Skin of body (tissue), 2 donors: ENCODE data around the gene RNF208. TPM values are rescaled to one million over a fixed set of nuclear protein-coding genes. Genes with fewer than 3 reads are reported as not detected.

Experiments
- DNase-seq: peaks from one replicate; lab custom pipeline; 2025; lab: John Stamatoyannopoulos, UW
- total RNA-seq: library from RNA; depleted of rRNA; stranded (reverse); fragments of >200 nt; gene quantifications from one replicate; pipeline ENCODE4 v1.2.3, GENCODE V29; 2014

The RNF208 gene
- total RNA-seq, 1 donor from 2014 or later, result 0.20 TPM

GRCh38 chr9:137193771-137194170 lies 28.3 kb downstream of the RNF208 start:
- no peak for DNase-seq

GRCh38 chr9:137192859-137193258 lies 29.2 kb downstream of the RNF208 start:
- DNase-seq, result no peak

GRCh38 chr9:137192448-137192780 lies 29.6 kb downstream of the RNF208 start:
- DNase-seq, result no peak

GRCh38 chr9:137191691-137192447 lies 30.2 kb downstream of the RNF208 start:
- DNase-seq, result no peak

GRCh38 chr9:137191245-137191644 lies 30.8 kb downstream of the RNF208 start:
- DNase-seq, result no peak

- DNase-seq, result no peak
These were observed 31.7 kb downstream of the RNF208 start for GRCh38 chr9:137190315-137190856.

GRCh38 chr9:137189297-137190295 lies 32.4 kb downstream of the RNF208 start:
- no peak for DNase-seq

- peak; percentile 88 for DNase-seq
These were observed 33.3 kb downstream of the RNF208 start, which contains the start of the genes ANAPC2 and SSNA1 for GRCh38 chr9:137188490-137189296. ANAPC2 (minus strand) TSS chr9:137188560; CDS start chr9:137188532, 28 bp downstream. SSNA1 (plus strand) TSS chr9:137188676; CDS start chr9:137188727, 51 bp downstream.

GRCh38 chr9:137188086-137188489 lies 34.0 kb downstream of the RNF208 start:
- DNase-seq, result no peak

GRCh38 chr9:137187386-137187785 lies 34.7 kb downstream of the RNF208 start:
- DNase-seq, result no peak

- DNase-seq, result no peak
These were observed 35.7 kb downstream of the RNF208 start for GRCh38 chr9:137186385-137186784.

GRCh38 chr9:137185921-137186320 lies 36.1 kb downstream of the RNF208 start:
- DNase-seq, result no peak

GRCh38 chr9:137184881-137185660 lies 37.0 kb downstream of the RNF208 start:
- DNase-seq, result no peak

- DNase-seq, result no peak
These were observed 38.0 kb downstream of the RNF208 start for GRCh38 chr9:137183980-137184595.

GRCh38 chr9:137182836-137183235 lies 39.2 kb downstream of the RNF208 start:
- no peak for DNase-seq

GRCh38 chr9:137181680-137182079 lies 40.4 kb downstream of the RNF208 start:
- DNase-seq, result no peak

- DNase-seq, result no peak
These were observed 41.5 kb downstream of the RNF208 start for GRCh38 chr9:137180491-137180890.

GRCh38 chr9:137179761-137180160 lies 42.3 kb downstream of the RNF208 start:
- DNase-seq, result no peak

- DNase-seq, result no peak
These were observed 43.0 kb downstream of the RNF208 start for GRCh38 chr9:137178939-137179630.
